Lung (tissue), 12 donors: Measurements from ENCODE around the gene AHRR. TPM values are rescaled to one million over a fixed set of nuclear protein-coding genes. Genes with fewer than 3 reads are reported as not detected.

Source experiments
- ATAC-seq: fragments of 200-7000 bp; cut with Tn5 transposase; one replicate; pipeline ENCODE4 v1.9.1; 2020; ENCODE audit warnings: moderate number of reproducible peaks; ENCODE audit not compliant: insufficient read depth, low FRiP score
- DNase-seq, 3 donors: peaks; one replicate each; pipeline ENCODE4 v3.0.0-alpha.2; 2013 to 2017
- H3K27ac ChIP-seq, 2 donors: one replicate each; pipeline ENCODE4 v1.5.1; 2013; ENCODE audit warnings: mild to moderate bottlenecking in 2 of 2, moderate library complexity in 2 of 2, control low read depth in 1 of 2, inconsistent platforms in 1 of 2, low read depth in 1 of 2, low read length in 1 of 2
- H3K27me3 ChIP-seq, 3 donors: one replicate each; pipeline ENCODE4 v1.5.1; 2013; ENCODE audit warnings: low read length in 2 of 3; ENCODE audit not compliant: control insufficient read depth in 3 of 3, insufficient read depth in 3 of 3
- H3K36me3 ChIP-seq, 4 donors: one replicate each; pipeline ENCODE4 v1.5.1; 2013; ENCODE audit warnings: low read length in 4 of 4, mild to moderate bottlenecking in 1 of 4, moderate library complexity in 1 of 4; ENCODE audit not compliant: control insufficient read depth in 4 of 4, insufficient read depth in 4 of 4
- H3K4me1 ChIP-seq, 5 donors: one replicate each; pipeline ENCODE4 v1.5.1; 2013; ENCODE audit warnings: low read length in 5 of 5, mild to moderate bottlenecking in 2 of 5, moderate library complexity in 1 of 5; ENCODE audit not compliant: control insufficient read depth in 5 of 5, insufficient read depth in 5 of 5
- H3K4me3 ChIP-seq: one replicate; pipeline ENCODE4 v1.5.1; 2013; ENCODE audit warnings: mild to moderate bottlenecking, control low read depth, moderate library complexity
- H3K9ac ChIP-seq, 2 donors: one replicate each; pipeline ENCODE4 v1.5.1; 2013; ENCODE audit warnings: low read length in 2 of 2, control low read depth in 1 of 2; ENCODE audit not compliant: insufficient read depth in 1 of 2
- H3K9me3 ChIP-seq, 4 donors: one replicate each; pipeline ENCODE4 v1.5.1; 2013; ENCODE audit warnings: low read length in 3 of 4, mild to moderate bottlenecking in 1 of 4, moderate library complexity in 1 of 4; ENCODE audit not compliant: control insufficient read depth in 4 of 4, insufficient read depth in 3 of 4
- WGBS, 2 donors: extraction: QIAGEN DNeasy Blood & Tissue Kit; methylation state at CpG; one replicate each; pipeline ENCODE4 v1.1.7; 2013; 5-methylcytosine and 5-hydroxymethylcytosine counted together
- polyA plus RNA-seq, 2 donors: library from polyadenylated mRNA; stranded (reverse); fragments of 200-250 nt; gene quantifications; one replicate each; pipeline ENCODE4 v1.2.1, GENCODE V29; 2013
- total RNA-seq, 2 donors: library from RNA; depleted of rRNA in 1 of 2; stranded (reverse); fragments of >200 nt in 1 of 2; gene quantifications; one replicate each; pipeline ENCODE4 v1.2.1, GENCODE V29; 2014 to 2021
- TF ChIP-seq, protein P1 (sequence below): IDR thresholded peaks from 2 replicates; pipeline ENCODE4 v1.5.1; 2012; ENCODE audit warnings: mild to moderate bottlenecking; ENCODE audit errors: control extremely low read depth, extremely low read depth
- donor health status: control.
- donor health status: control.
- donor health status: Bipolar disorder and iron deficiency.
- donor health status: healthy.
- donor health status: DM: yes; HTN: yes; CAD: no.

AHRR gene
- total and polyA plus RNA-seq, 4 donors = 0.63 to 8.8 (median 2.8) TPM

DNA sequence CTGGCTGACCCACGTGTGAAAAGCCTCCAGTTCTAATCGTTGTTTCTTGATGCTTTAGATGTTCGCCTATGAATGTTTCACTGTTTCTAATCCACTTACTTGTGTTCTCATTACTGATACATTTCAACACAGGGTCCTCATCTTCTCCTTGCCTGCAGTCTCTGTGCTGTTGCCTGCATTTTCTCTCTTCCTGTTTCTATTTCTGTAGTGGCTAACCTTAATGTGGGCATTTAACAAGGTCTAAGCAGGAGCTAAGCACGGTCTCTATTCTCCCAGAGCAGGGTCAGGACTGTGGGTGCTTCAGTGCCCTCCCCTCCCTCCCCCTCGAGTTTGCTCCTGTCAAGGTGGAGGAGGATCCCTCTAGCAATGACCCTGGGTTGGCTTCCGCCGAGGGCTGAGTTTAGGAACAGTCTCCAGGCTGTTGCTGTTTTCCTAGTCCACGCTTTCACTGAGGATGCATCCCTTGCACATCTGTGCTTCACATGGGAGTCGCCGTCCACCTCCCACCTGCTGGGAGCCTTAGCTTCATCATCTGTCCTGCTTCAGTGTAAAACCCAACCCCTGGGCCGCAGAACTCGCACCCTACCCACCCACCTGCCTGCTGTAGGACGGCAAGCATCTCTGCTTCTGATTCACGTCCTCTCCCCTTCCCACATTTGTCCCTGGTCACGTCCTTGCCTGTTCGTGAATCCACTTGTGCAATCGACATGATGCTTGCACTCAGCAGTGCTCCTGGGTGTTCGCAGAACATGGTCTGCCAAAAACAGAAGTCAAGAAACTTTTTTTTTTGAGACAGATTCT, 119.1 kb downstream of the AHRR start:
- Histone ChIP-seq H3K4me1 (peaks cover 0 to 19% (median 4%) of the 10 kb centered on the region in 5 donors), H3K9me3 (no peaks in the 10 kb centered on the region), H3K27me3 (no peaks in the 10 kb centered on the region), H3K9ac (no peak overlapping the region), H3K4me3 (no peak overlapping the region), H3K36me3 (no peaks in the 10 kb centered on the region), H3K27ac (no peak overlapping the region)
- DNase-seq (no peak), ATAC-seq (no peak)
- WGBS, 2 donors = 64 to 76% methylated on average over 18 of the region's 18 CpGs
- TF ChIP-seq, protein P1, sequence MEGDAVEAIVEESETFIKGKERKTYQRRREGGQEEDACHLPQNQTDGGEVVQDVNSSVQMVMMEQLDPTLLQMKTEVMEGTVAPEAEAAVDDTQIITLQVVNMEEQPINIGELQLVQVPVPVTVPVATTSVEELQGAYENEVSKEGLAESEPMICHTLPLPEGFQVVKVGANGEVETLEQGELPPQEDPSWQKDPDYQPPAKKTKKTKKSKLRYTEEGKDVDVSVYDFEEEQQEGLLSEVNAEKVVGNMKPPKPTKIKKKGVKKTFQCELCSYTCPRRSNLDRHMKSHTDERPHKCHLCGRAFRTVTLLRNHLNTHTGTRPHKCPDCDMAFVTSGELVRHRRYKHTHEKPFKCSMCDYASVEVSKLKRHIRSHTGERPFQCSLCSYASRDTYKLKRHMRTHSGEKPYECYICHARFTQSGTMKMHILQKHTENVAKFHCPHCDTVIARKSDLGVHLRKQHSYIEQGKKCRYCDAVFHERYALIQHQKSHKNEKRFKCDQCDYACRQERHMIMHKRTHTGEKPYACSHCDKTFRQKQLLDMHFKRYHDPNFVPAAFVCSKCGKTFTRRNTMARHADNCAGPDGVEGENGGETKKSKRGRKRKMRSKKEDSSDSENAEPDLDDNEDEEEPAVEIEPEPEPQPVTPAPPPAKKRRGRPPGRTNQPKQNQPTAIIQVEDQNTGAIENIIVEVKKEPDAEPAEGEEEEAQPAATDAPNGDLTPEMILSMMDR = no peak

DNA sequence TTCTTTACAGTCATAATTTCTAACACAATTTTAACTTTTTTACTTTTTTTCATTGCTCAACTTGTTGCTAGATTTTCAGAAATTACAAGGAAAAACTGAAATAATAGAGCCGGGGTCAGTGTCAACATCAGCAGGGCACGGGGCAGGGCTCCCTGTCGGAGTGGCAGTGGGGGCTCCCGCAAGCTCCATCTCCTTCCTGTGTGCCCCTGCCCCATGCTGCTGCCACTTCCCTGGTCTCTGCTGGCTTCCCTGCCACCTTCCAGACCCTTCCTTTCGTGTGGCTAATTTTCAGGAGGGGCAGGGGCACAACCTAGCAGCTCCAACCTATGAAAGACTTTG, 120.5 kb downstream of the AHRR start:
- no peak for DNase-seq
- H3K9me3 ChIP-seq = no peaks in the 10 kb centered on the region
- H3K27me3 ChIP-seq = no peaks in the 10 kb centered on the region
- WGBS, 2 donors = 86 to 88% methylated on average over 5 of the region's 5 CpGs
- peak overlapping the region; percentile 99 for H3K4me3 ChIP-seq
- H3K4me1 ChIP-seq = peaks cover 0 to 19% (median 4%) of the 10 kb centered on the region in 5 donors
- H3K27ac ChIP-seq = peak overlapping the region in 1 of 2 donors; percentile 92
- TF ChIP-seq, protein P1 = no peak
- no peak for ATAC-seq
- no peak overlapping the region for H3K9ac ChIP-seq
- peaks cover 0 to 5% (median 3%) of the 10 kb centered on the region in 4 donors for H3K36me3 ChIP-seq

GRCh38 chr5:442335-443238, 121.1 kb downstream of the AHRR start, which contains the start of gene EXOC3:
TSS of gene EXOC3 (plus strand) at chr5:443176. CDS start at chr5:446206, 3,030 bp downstream.
- no peaks in the 10 kb centered on the region for H3K9me3 ChIP-seq
- no peaks in the 10 kb centered on the region for H3K27me3 ChIP-seq
- H3K4me3 ChIP-seq = peak within 1 kb of the TSS; percentile 99
- ATAC-seq (peak; percentile 89), DNase-seq (peak; percentile 73 to 85 (median 76))
- peaks cover 0 to 19% (median 4%) of the 10 kb centered on the region in 5 donors for H3K4me1 ChIP-seq
- H3K27ac ChIP-seq = peak within 1 kb of the TSS; percentile 62 to 92
- TF ChIP-seq, protein P1 = no peak
- peak within 1 kb of the TSS; percentile 56 to 76 for H3K9ac ChIP-seq
- 5 to 7% methylated on average over 52 to 73 of the region's 73 CpGs for WGBS, 2 donors
- peaks cover 0 to 10% (median 8%) of the 10 kb centered on the region in 4 donors for H3K36me3 ChIP-seq
